HCT116 (cell line): ENCODE results near the gene CCM2. TPM values are rescaled to one million over a fixed set of nuclear protein-coding genes. Genes with fewer than 3 reads are reported as not detected.

Source experiments
- ATAC-seq: fragments of 200-7000 bp; cut with Tn5 transposase; 2 replicates; pipeline ENCODE4 v1.9.1; 2020; ENCODE audit warnings: mild to moderate bottlenecking, moderate library complexity
- BruUV-seq: library from RNA; stranded (reverse); fragments of 400-500 nt; replicated peaks from 2 replicates; lab custom pipeline; 2021; lab: Mats Ljungman, UMichigan
- CTCF ChIA-PET: fragments of 300-600 bp; sonication (Branson Sonifier 250); formaldehyde crosslinking; loops from one replicate; lab custom pipeline; 2021; ENCODE audit warnings: antibody characterized with exemption; lab: Charles Lee
- POLR2A ChIA-PET: fragments of 300-600, 350-600 bp; sonication (Branson Sonifier 250); formaldehyde crosslinking; loops from one replicate; lab custom pipeline; 2021; ENCODE audit warnings: antibody characterized with exemption; lab: Charles Lee
- RAD21 ChIA-PET, 2 experiments: fragments of 300-600 bp; sonication (Branson Sonifier 250); formaldehyde crosslinking; loops; one replicate each; lab custom pipeline; 2023; ENCODE audit warnings: low total read pairs in 2 of 2; ENCODE audit not compliant: uncharacterized antibody in 2 of 2, unreplicated experiment in 2 of 2, low non-redundant PET in 1 of 2; lab: Charles Lee
- DNase-seq: peaks from one replicate; pipeline ENCODE4 v3.0.0-alpha.2; 2010; ENCODE audit warnings: low read depth, low spot score
- H2AFZ ChIP-seq: fragments of 200-600 bp; shearing (Covaris generic), sonication (generic); 2 replicates; pipeline ENCODE4 v1.6.1; 2017; ENCODE audit warnings: low read depth, mixed run types, mixed read lengths, antibody characterized with exemption, low read length; ENCODE audit not compliant: poor library complexity, severe bottlenecking
- H3K27ac ChIP-seq: 2 replicates; pipeline ENCODE4 v1.5.1; 2012; ENCODE audit warnings: low read depth, low read length
- H3K27me3 ChIP-seq: fragments of 200-600 bp; sonication (generic); 2 replicates; pipeline ENCODE4 v1.6.1; 2016; ENCODE audit warnings: mixed run types, low read length, mixed read lengths; ENCODE audit not compliant: insufficient read depth
- H3K36me3 ChIP-seq, 2 experiments: fragments of 200-500 bp in 1 of 2; fragments of 200-600 bp in 1 of 2; sonication (Bioruptor generic) in 1 of 2; sonication (generic) in 1 of 2; 2 replicates each; pipeline versions ENCODE4 v1.5.1 to v1.6.1; 2014 to 2016; ENCODE audit warnings: low read length in 2 of 2, inconsistent platforms in 1 of 2, mixed read lengths in 1 of 2, mixed run types in 1 of 2; ENCODE audit not compliant: insufficient read depth in 2 of 2, control insufficient read depth in 1 of 2
- H3K4me1 ChIP-seq, 2 experiments: fragments of 200-600 bp in 1 of 2; sonication (generic) in 1 of 2; 2 replicates each; pipeline versions ENCODE4 v1.5.1 to v1.6.1; 2012 to 2017; ENCODE audit warnings: low read length in 2 of 2, inconsistent platforms in 1 of 2, mild to moderate bottlenecking in 1 of 2, mixed read lengths in 1 of 2, mixed run types in 1 of 2, moderate library complexity in 1 of 2; ENCODE audit not compliant: insufficient read depth in 2 of 2, control insufficient read depth in 1 of 2
- H3K4me2 ChIP-seq: fragments of 200-600 bp; sonication (generic); 2 replicates; pipeline ENCODE4 v1.6.1; 2017; ENCODE audit warnings: mixed run types, low read length, mixed read lengths
- H3K4me3 ChIP-seq, 2 experiments: fragments of 200-600 bp in 1 of 2; sonication (generic) in 1 of 2; replicated peaks in 1 of 2; 2 replicates each; pipeline ENCODE4 v1.5.1; 2011 to 2016; ENCODE audit warnings: low read length in 2 of 2, control low read depth in 1 of 2, low read depth in 1 of 2, mild to moderate bottlenecking in 1 of 2, mixed read lengths in 1 of 2, mixed run types in 1 of 2
- H3K79me2 ChIP-seq: fragments of 200-600 bp; sonication (generic); 2 replicates; pipeline ENCODE4 v1.6.1; 2017; ENCODE audit warnings: mild to moderate bottlenecking, mixed run types, low read length, moderate library complexity, mixed read lengths; ENCODE audit not compliant: insufficient read depth
- H3K9ac ChIP-seq: fragments of 200-600 bp; sonication (generic); 2 replicates; pipeline ENCODE4 v1.6.1; 2016; ENCODE audit warnings: low read length, mixed read lengths
- H3K9me2 ChIP-seq: fragments of 200-600 bp; sonication (generic), shearing (Covaris generic); 2 replicates; pipeline ENCODE4 v1.6.1; 2017; ENCODE audit warnings: mixed run types, mild to moderate bottlenecking, moderate library complexity; ENCODE audit not compliant: insufficient read depth
- H3K9me3 ChIP-seq, 2 experiments: fragments of 200-500 bp in 1 of 2; fragments of 200-600 bp in 1 of 2; sonication (Bioruptor generic) in 1 of 2; sonication (generic) in 1 of 2; 2 replicates each; pipeline ENCODE4 v1.6.1; 2014 to 2017; ENCODE audit warnings: low read length in 2 of 2, mixed read lengths in 2 of 2, inconsistent platforms in 1 of 2, low read depth in 1 of 2, mild to moderate bottlenecking in 1 of 2, mixed run types in 1 of 2, moderate library complexity in 1 of 2; ENCODE audit not compliant: control insufficient read depth in 1 of 2, insufficient read depth in 1 of 2
- H4K20me1 ChIP-seq: fragments of 200-600 bp; sonication (generic), shearing (Covaris generic); 2 replicates; pipeline ENCODE4 v1.6.1; 2017; ENCODE audit warnings: mixed run types, mild to moderate bottlenecking, moderate library complexity; ENCODE audit not compliant: insufficient read depth
- CBX3 ChIP-seq: IDR thresholded peaks from 2 replicates; pipeline ENCODE4 v1.6.1; 2012; ENCODE audit warnings: low read depth
- CTCF ChIP-seq, 3 experiments: fragments of 200-600 bp in 1 of 3; sonication (generic) in 1 of 3; IDR thresholded peaks in 2 of 3; conservative IDR thresholded peaks in 1 of 3; 2 replicates each; pipeline ENCODE4 v1.5.1; 2012 to 2017; ENCODE audit warnings: low read depth in 2 of 3, low read length in 2 of 3, antibody characterized with exemption in 1 of 3, borderline replicate concordance in 1 of 3, control low read depth in 1 of 3, mild to moderate bottlenecking in 1 of 3, mixed read lengths in 1 of 3, mixed run types in 1 of 3, moderate library complexity in 1 of 3; ENCODE audit not compliant: insufficient read depth in 1 of 3
- EGR1 ChIP-seq: IDR thresholded peaks from 2 replicates; pipeline ENCODE4 v1.6.1; 2012; ENCODE audit warnings: low read depth
- ELF1 ChIP-seq: IDR thresholded peaks from 2 replicates; pipeline ENCODE4 v1.6.1; 2012; ENCODE audit warnings: low read depth, borderline replicate concordance
- EZH2phosphoT487 ChIP-seq: fragments of 200-600 bp; IDR thresholded peaks from 2 replicates; pipeline ENCODE4 v1.6.1; 2018; ENCODE audit warnings: antibody characterized with exemption, borderline replicate concordance
- FOSL1 ChIP-seq: IDR thresholded peaks from 2 replicates; pipeline ENCODE4 v1.6.1; 2012; ENCODE audit warnings: low read depth
- JUND ChIP-seq: IDR thresholded peaks from 2 replicates; pipeline ENCODE4 v1.6.1; 2012
- MAX ChIP-seq: IDR thresholded peaks from 2 replicates; pipeline ENCODE4 v1.6.1; 2012
- POLR2A ChIP-seq: IDR thresholded peaks from 2 replicates; pipeline ENCODE4 v1.7.0; 2011; ENCODE audit warnings: borderline replicate concordance; ENCODE audit not compliant: insufficient read depth, insufficient read length; ENCODE audit errors: extremely low read depth
- POLR2AphosphoS5 ChIP-seq: IDR thresholded peaks from 2 replicates; pipeline ENCODE4 v1.6.1; 2011; ENCODE audit warnings: mild to moderate bottlenecking, low read depth, low read length, moderate library complexity
- RAD21 ChIP-seq: IDR thresholded peaks from 2 replicates; pipeline ENCODE4 v1.6.1; 2012; ENCODE audit warnings: low read depth, mild to moderate bottlenecking
- SIN3A ChIP-seq: IDR thresholded peaks from 2 replicates; pipeline ENCODE4 v1.6.1; 2012; ENCODE audit warnings: low read depth
- SP1 ChIP-seq: IDR thresholded peaks from 2 replicates; pipeline ENCODE4 v1.6.1; 2012; ENCODE audit warnings: low read depth
- SRF ChIP-seq: IDR thresholded peaks from 2 replicates; pipeline ENCODE4 v1.6.1; 2012; ENCODE audit warnings: low read depth
- TCF7L2 ChIP-seq: IDR thresholded peaks from 2 replicates; pipeline ENCODE4 v1.7.0; 2011; ENCODE audit warnings: borderline replicate concordance, inconsistent platforms; ENCODE audit not compliant: insufficient read depth, insufficient read length; ENCODE audit errors: extremely low read depth
- YY1 ChIP-seq: IDR thresholded peaks from 2 replicates; pipeline ENCODE4 v1.6.1; 2011; ENCODE audit warnings: low read length, low read depth, moderate library complexity, mild to moderate bottlenecking; ENCODE audit not compliant: insufficient replicate concordance; ENCODE audit errors: extremely low read depth
- ZFX ChIP-seq: fragments of 450-650 bp; IDR thresholded peaks from 2 replicates; pipeline ENCODE4 v1.6.1; 2017
- ZNF274 ChIP-seq: fragments of 200-500 bp; sonication (Bioruptor generic); IDR thresholded peaks from 2 replicates; pipeline ENCODE4 v1.6.1; 2014; ENCODE audit warnings: mild to moderate bottlenecking, low read depth, low read length, inconsistent platforms
- intact Hi-C: fragments of 100-400 bp; cut with micrococcal nuclease; formaldehyde crosslinking; loops from 2 replicates; pipeline ENCODE4 v1.10.0; 2022
- total RNA-seq: library from RNA; stranded (reverse); gene quantifications from one replicate; pipeline ENCODE4 v1.2.1, GENCODE V29; 2021; ENCODE audit not compliant: unreplicated experiment
- TF ChIP-seq, protein P1 (sequence below): IDR thresholded peaks from 2 replicates; pipeline ENCODE4 v1.6.1; 2011; ENCODE audit warnings: mild to moderate bottlenecking, low read length, moderate library complexity; ENCODE audit not compliant: insufficient replicate concordance; ENCODE audit errors: extremely low read depth
- TF ChIP-seq, protein P2 (sequence below): IDR thresholded peaks from 2 replicates; pipeline ENCODE4 v1.6.1; 2012

Gene CCM2
- total RNA-seq, 1 experiment from 2014 or later, result 34.4 TPM

DNA sequence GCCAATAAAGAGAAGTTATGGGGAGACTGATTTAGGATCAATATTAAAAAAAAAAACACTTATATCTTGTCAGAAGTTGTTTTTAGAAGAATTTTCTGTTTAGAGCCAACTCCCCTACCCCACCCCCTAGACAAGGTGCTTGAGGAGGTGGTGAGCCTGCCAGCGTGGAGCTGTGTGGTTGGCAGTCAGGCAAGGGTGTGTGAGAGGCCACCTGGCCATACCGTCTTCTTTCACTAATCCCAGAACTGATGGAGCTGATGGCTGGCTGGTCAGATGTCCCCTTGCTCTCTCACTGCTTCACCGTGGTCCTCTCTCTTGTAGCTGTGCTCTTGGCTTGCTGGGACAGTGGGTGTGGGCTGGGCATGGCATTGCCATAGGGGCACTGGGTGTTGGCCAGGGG lies 54.4 kb downstream of the CCM2 start:
- no peak for ATAC-seq
- H3K9me2 ChIP-seq, result no peaks in the 10 kb centered on the region
- H3K4me3 ChIP-seq, result no peak overlapping the region
- no peak overlapping the region for H3K9ac ChIP-seq
- H3K27me3 ChIP-seq, result no peaks in the 10 kb centered on the region
- no peak for TF ChIP-seq JUND
- no peak for TF ChIP-seq EZH2phosphoT487
- TF ChIP-seq POLR2AphosphoS5, result no peak
- TF ChIP-seq CTCF (IDR thresholded peaks at IDR 0.05 in 2 of 3, conservative IDR thresholded peaks at IDR 0.05 in 1 of 3; ENCODE audit: borderline replicate concordance in 1 of 3, insufficient read depth in 1 of 3, low read depth in 2 of 3, low read length in 2 of 3), result no peak
- no peak for TF ChIP-seq YY1
- no peak for TF ChIP-seq ZNF274
- TF ChIP-seq EGR1, result no peak
- TF ChIP-seq ELF1, result no peak
- no peak for TF ChIP-seq ZFX
- no peak for TF ChIP-seq SP1
- no peak for TF ChIP-seq SIN3A
- no peak for TF ChIP-seq CBX3
- TF ChIP-seq, protein P1, sequence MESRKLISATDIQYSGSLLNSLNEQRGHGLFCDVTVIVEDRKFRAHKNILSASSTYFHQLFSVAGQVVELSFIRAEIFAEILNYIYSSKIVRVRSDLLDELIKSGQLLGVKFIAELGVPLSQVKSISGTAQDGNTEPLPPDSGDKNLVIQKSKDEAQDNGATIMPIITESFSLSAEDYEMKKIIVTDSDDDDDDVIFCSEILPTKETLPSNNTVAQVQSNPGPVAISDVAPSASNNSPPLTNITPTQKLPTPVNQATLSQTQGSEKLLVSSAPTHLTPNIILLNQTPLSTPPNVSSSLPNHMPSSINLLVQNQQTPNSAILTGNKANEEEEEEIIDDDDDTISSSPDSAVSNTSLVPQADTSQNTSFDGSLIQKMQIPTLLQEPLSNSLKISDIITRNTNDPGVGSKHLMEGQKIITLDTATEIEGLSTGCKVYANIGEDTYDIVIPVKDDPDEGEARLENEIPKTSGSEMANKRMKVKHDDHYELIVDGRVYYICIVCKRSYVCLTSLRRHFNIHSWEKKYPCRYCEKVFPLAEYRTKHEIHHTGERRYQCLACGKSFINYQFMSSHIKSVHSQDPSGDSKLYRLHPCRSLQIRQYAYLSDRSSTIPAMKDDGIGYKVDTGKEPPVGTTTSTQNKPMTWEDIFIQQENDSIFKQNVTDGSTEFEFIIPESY, result no peak
- no peak for TF ChIP-seq FOSL1
- TF ChIP-seq, protein P2, sequence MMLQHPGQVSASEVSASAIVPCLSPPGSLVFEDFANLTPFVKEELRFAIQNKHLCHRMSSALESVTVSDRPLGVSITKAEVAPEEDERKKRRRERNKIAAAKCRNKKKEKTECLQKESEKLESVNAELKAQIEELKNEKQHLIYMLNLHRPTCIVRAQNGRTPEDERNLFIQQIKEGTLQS, result no peak
- no peak for TF ChIP-seq SRF
- no peak for TF ChIP-seq RAD21
- no peak for TF ChIP-seq TCF7L2
- TF ChIP-seq MAX, result no peak
- TF ChIP-seq POLR2A, result no peak
- ChIA-PET POLR2A (no interaction called here), RAD21 (no interaction called here), CTCF (no interaction called here)
- intact Hi-C loops, result no loop called here
- H3K4me2 ChIP-seq, result no peak overlapping the region
- H3K27ac ChIP-seq, result no peak overlapping the region
- BruUV-seq, result no TSS peak
- H3K36me3 ChIP-seq, result no peaks in the 10 kb centered on the region; a peak in 1 of 4 replicates
- DNase-seq, result no peak
- H3K9me3 ChIP-seq, result no peaks in the 10 kb centered on the region
- H2AFZ ChIP-seq, result no peak overlapping the region
- H3K4me1 ChIP-seq, result peaks cover 0 to 15% of the 10 kb centered on the region in 2 experiments; a peak in 2 of 4 replicates
- H3K79me2 ChIP-seq, result peaks cover 4% of the 10 kb centered on the region
- no peaks in the 10 kb centered on the region for H4K20me1 ChIP-seq
